ENCODE results near the gene RNF11.

Gene RNF11

GRCh38 chr1:51298322-51298705 lies 62.2 kb downstream of the RNF11 start:
- Histone ChIP-seq H2AFZ (ENCODE audit: low read depth, low read length, severe bottlenecking) (no peak overlapping the region), H4K20me1 (ENCODE audit: low read depth, low read length) (no peaks in the 10 kb centered on the region), H3K27me3 (ENCODE audit: low read length) (no peaks in the 10 kb centered on the region), H3K9ac (ENCODE audit: low read length) (no peak overlapping the region), H3K4me3 (ENCODE audit: insufficient read depth, low read length, poor library complexity, severe bottlenecking) (no peak overlapping the region), H3K9me3 (ENCODE audit: insufficient read depth, low read length) (no peaks in the 10 kb centered on the region), H3K9me2 (replicated peaks; ENCODE audit: insufficient read depth, low read length) (no peaks in the 10 kb centered on the region), H3K27ac (ENCODE audit: low read depth, low read length) (no peak overlapping the region), H3K4me2 (ENCODE audit: low read depth, low read length, poor library complexity, severe bottlenecking) (no peak overlapping the region), H3K36me3 (ENCODE audit: low read length) (no peaks in the 10 kb centered on the region), H3F3A (ENCODE audit: insufficient read depth) (no peaks in the 10 kb centered on the region), H3K79me2 (ENCODE audit: insufficient read depth, low read length) (no peaks in the 10 kb centered on the region)
- no peak for TF ChIP-seq EZH2phosphoT487 (conservative IDR thresholded peaks at IDR 0.05; ENCODE audit: low read length)
- TF ChIP-seq, protein P1, sequence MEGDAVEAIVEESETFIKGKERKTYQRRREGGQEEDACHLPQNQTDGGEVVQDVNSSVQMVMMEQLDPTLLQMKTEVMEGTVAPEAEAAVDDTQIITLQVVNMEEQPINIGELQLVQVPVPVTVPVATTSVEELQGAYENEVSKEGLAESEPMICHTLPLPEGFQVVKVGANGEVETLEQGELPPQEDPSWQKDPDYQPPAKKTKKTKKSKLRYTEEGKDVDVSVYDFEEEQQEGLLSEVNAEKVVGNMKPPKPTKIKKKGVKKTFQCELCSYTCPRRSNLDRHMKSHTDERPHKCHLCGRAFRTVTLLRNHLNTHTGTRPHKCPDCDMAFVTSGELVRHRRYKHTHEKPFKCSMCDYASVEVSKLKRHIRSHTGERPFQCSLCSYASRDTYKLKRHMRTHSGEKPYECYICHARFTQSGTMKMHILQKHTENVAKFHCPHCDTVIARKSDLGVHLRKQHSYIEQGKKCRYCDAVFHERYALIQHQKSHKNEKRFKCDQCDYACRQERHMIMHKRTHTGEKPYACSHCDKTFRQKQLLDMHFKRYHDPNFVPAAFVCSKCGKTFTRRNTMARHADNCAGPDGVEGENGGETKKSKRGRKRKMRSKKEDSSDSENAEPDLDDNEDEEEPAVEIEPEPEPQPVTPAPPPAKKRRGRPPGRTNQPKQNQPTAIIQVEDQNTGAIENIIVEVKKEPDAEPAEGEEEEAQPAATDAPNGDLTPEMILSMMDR (IDR thresholded peaks at IDR 0.05; ENCODE audit: insufficient read depth, low read length, poor library complexity, severe bottlenecking): no peak

DNA sequence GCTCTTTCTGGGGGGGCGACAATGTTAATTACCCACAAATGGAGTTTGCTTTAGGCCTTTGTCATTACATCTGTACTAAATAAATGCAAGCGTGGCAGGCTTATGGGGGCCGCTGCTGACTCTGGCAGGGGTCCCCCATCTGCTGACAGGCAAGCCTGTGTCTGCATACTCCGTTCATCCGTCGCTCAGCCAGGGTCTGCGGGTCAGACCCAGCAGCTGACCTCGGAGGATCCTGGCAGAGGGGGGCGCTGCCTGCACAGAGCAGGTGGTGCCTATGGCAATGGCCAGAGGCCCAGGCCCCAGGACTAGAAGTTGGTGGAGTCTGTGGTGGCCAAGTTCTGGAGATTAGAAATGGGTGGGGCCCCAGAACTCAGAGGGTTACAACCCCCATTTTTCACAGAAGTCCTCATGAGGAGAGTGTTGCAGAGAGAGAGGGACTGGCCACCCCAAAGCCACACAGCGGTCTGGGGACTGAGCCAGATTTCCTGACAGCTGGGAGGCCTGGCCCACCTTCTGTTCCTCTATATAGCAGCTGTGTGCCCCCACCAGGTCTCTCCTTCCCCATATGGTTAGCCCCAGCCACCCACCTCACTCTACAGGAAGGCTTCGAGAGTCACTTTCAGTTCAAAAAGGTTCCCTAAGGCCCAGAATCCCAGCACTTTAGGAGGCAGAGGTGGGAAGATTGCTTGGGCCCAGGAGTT lies 63.3 kb downstream of the RNF11 start:
- Histone ChIP-seq H4K20me1 (ENCODE audit: low read depth, low read length) (no peaks in the 10 kb centered on the region), H3K4me3 (ENCODE audit: insufficient read depth, low read length, poor library complexity, severe bottlenecking) (no peak overlapping the region), H3K27me3 (ENCODE audit: low read length) (no peaks in the 10 kb centered on the region), H3K9me2 (replicated peaks; ENCODE audit: insufficient read depth, low read length) (no peaks in the 10 kb centered on the region), H3K79me2 (ENCODE audit: insufficient read depth, low read length) (no peaks in the 10 kb centered on the region), H3K9me3 (ENCODE audit: insufficient read depth, low read length) (no peaks in the 10 kb centered on the region), H3K9ac (ENCODE audit: low read length) (no peak overlapping the region), H3F3A (ENCODE audit: insufficient read depth) (no peaks in the 10 kb centered on the region), H3K4me2 (ENCODE audit: low read depth, low read length, poor library complexity, severe bottlenecking) (no peak overlapping the region), H3K36me3 (ENCODE audit: low read length) (no peaks in the 10 kb centered on the region), H2AFZ (ENCODE audit: low read depth, low read length, severe bottlenecking) (no peak overlapping the region), H3K27ac (ENCODE audit: low read depth, low read length) (no peak overlapping the region)
- TF ChIP-seq, protein P1 (IDR thresholded peaks at IDR 0.05; ENCODE audit: insufficient read depth, low read length, poor library complexity, severe bottlenecking): no peak
- no peak for TF ChIP-seq EZH2phosphoT487 (conservative IDR thresholded peaks at IDR 0.05; ENCODE audit: low read length)

GRCh38 chr1:51299981-51300670 lies 64.1 kb downstream of the RNF11 start:
- no peak overlapping the region for H2AFZ ChIP-seq (ENCODE audit: low read depth, low read length, severe bottlenecking)
- no peaks in the 10 kb centered on the region for H4K20me1 ChIP-seq (ENCODE audit: low read depth, low read length)
- H3K79me2 ChIP-seq (ENCODE audit: insufficient read depth, low read length): no peaks in the 10 kb centered on the region
- H3K27ac ChIP-seq (ENCODE audit: low read depth, low read length): no peak overlapping the region
- no peak overlapping the region for H3K4me2 ChIP-seq (ENCODE audit: low read depth, low read length, poor library complexity, severe bottlenecking)
- no peaks in the 10 kb centered on the region for H3K27me3 ChIP-seq (ENCODE audit: low read length)
- no peaks in the 10 kb centered on the region for H3K36me3 ChIP-seq (ENCODE audit: low read length)
- H3K9me3 ChIP-seq (ENCODE audit: insufficient read depth, low read length): no peaks in the 10 kb centered on the region
- H3K4me3 ChIP-seq (ENCODE audit: insufficient read depth, low read length, poor library complexity, severe bottlenecking): no peak overlapping the region
- no peak overlapping the region for H3K9ac ChIP-seq (ENCODE audit: low read length)
- H3F3A ChIP-seq (ENCODE audit: insufficient read depth): no peaks in the 10 kb centered on the region
- no peaks in the 10 kb centered on the region for H3K9me2 ChIP-seq (replicated peaks; ENCODE audit: insufficient read depth, low read length)
- TF ChIP-seq, protein P1 (IDR thresholded peaks at IDR 0.05; ENCODE audit: insufficient read depth, low read length, poor library complexity, severe bottlenecking): no peak
- TF ChIP-seq EZH2phosphoT487 (conservative IDR thresholded peaks at IDR 0.05; ENCODE audit: low read length): no peak
